Measurements from ENCODE around the gene BLMH.

DNA sequence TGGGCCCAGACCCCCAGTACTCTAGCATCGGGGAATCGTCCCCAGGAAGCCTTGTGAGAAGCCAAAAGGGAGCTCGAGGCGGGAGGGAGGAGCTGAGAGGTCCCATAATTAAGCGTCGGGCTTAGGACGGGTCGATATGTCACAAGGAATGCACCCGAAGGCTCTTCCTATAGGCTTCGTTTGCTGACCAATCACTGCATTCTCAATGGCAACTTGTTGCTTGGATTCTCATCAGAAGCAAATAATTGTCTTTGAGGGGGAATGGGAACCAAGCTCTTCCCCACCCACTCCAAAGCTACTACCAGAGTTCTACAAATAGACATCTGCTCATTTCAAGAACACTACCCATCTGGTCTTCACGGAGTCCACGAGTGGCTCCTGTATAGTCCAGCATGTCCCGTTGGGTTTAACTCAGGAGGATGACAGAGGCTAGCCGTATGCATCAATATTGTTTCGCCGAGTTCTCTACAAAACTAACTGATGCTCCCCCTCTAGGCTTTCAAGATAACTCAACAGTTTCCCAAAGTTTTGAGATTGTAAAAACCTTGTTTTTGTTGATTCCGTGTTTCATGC is 628 bp upstream of the BLMH start:
- TF ChIP-seq CTCF (IDR thresholded peaks at IDR 0.05 in 2 of 3, conservative IDR thresholded peaks at IDR 0.05 in 1 of 3; ENCODE audit: control insufficient read depth in 2 of 3, extremely low read depth in 1 of 3, insufficient read depth in 1 of 3, low read depth in 3 of 3, low read length in 3 of 3), result no peak
- no peak for TF ChIP-seq POLR2A (IDR thresholded peaks at IDR 0.05; ENCODE audit: low read depth, low read length)
- no peak for TF ChIP-seq EZH2 (IDR thresholded peaks at IDR 0.05; ENCODE audit: borderline replicate concordance, control insufficient read depth, low read depth, low read length)
- TF ChIP-seq NBN (IDR thresholded peaks at IDR 0.05), result no peak
- no peak for TF ChIP-seq IKZF2 (IDR thresholded peaks at IDR 0.05)
- no peak for TF ChIP-seq NFIC (IDR thresholded peaks at IDR 0.05; ENCODE audit: low read depth, low read length)

Data from GM12878 (cell line).